Measurements from ENCODE around the gene ACKR4. TPM values are rescaled to one million over a fixed set of nuclear protein-coding genes. Genes with fewer than 3 reads are reported as not detected.
"Not testable (repeated sequence)": the region's sequence is repeated elsewhere in the genome, so short reads cannot be mapped to it uniquely, and the experiment has no call there.

ACKR4 gene
- under 1 TPM in 1 of 2 donors, not detected in 1; 0.32 TPM for total RNA-seq
- 0 to 0.08 reads per million in 2 donors for total RNA-seq

GRCh38 chr3:132596816-132597433 is at the start of gene ACKR4:
Gene ACKR4, plus strand, starts transcription at chr3:132597270. Its CDS starts 3,128 bp downstream, at chr3:132600398.
- peaks cover 26% of the 10 kb centered on the region for H3K36me3 Mint-ChIP-seq (ENCODE audit: low read depth)
- DNase-seq: no peak
- ATAC-seq: no peak
- H3K4me3 Mint-ChIP-seq: no peak within 1 kb of the TSS
- H3K27ac Mint-ChIP-seq: no peak within 1 kb of the TSS
- H3K4me1 Mint-ChIP-seq: peaks cover 2% of the 10 kb centered on the region
- H3K27me3 Mint-ChIP-seq: no peaks in the 10 kb centered on the region
- no peaks in the 10 kb centered on the region for H3K9me3 ChIP-seq (ENCODE audit: control insufficient read depth, low read length, poor library complexity, severe bottlenecking)

- H3K9me3 ChIP-seq (ENCODE audit: control insufficient read depth, low read length, poor library complexity, severe bottlenecking): no peaks in the 10 kb centered on the region
- DNase-seq: no peak
- peak overlapping the region; percentile 34 for H3K27ac Mint-ChIP-seq
Observed at GRCh38 chr3:132549169-132549568, 47.9 kb upstream of the ACKR4 start.

GRCh38 chr3:132549890-132550578 is 47.0 kb upstream of the ACKR4 start:
- DNase-seq (no peak), ATAC-seq (no peak)
- no peaks in the 10 kb centered on the region for H3K9me3 ChIP-seq (ENCODE audit: control insufficient read depth, low read length, poor library complexity, severe bottlenecking)
- Mint-ChIP-seq H3K27ac (no peak overlapping the region), H3K4me3 (no peak overlapping the region), H3K36me3 (ENCODE audit: low read depth) (peaks cover 3% of the 10 kb centered on the region), H3K27me3 (no peaks in the 10 kb centered on the region), H3K4me1 (no peaks in the 10 kb centered on the region)

More at GRCh38 chr3:132549169-132549568, 47.9 kb upstream of the ACKR4 start:
- H3K4me1 Mint-ChIP-seq: no peaks in the 10 kb centered on the region
- H3K36me3 Mint-ChIP-seq (ENCODE audit: low read depth): no peaks in the 10 kb centered on the region
- no peak overlapping the region for H3K4me3 Mint-ChIP-seq
- H3K27me3 Mint-ChIP-seq: no peaks in the 10 kb centered on the region
- ATAC-seq: no peak

GRCh38 chr3:132550579-132551305 is 46.3 kb upstream of the ACKR4 start:
- no peaks in the 10 kb centered on the region for H3K4me1 Mint-ChIP-seq
- ATAC-seq (no peak), DNase-seq (no peak)
- no peaks in the 10 kb centered on the region for H3K27me3 Mint-ChIP-seq
- H3K9me3 ChIP-seq (ENCODE audit: control insufficient read depth, low read length, poor library complexity, severe bottlenecking): no peaks in the 10 kb centered on the region
- H3K27ac Mint-ChIP-seq: no peak overlapping the region
- H3K4me3 Mint-ChIP-seq: no peak overlapping the region
- peaks cover 3% of the 10 kb centered on the region for H3K36me3 Mint-ChIP-seq (ENCODE audit: low read depth)

- Mint-ChIP-seq H3K36me3 (ENCODE audit: low read depth) (peaks cover 3% of the 10 kb centered on the region), H3K4me1 (peaks cover 3% of the 10 kb centered on the region), H3K27ac (no peak overlapping the region), H3K27me3 (no peaks in the 10 kb centered on the region), H3K4me3 (no peak overlapping the region)
- ATAC-seq (no peak), DNase-seq (no peak)
- H3K9me3 ChIP-seq (ENCODE audit: control insufficient read depth, low read length, poor library complexity, severe bottlenecking): no peaks in the 10 kb centered on the region
Observed at GRCh38 chr3:132553826-132554225, 43.2 kb upstream of the ACKR4 start.

- ATAC-seq (no peak), DNase-seq (no peak)
- Mint-ChIP-seq H3K4me3 (no peak overlapping the region), H3K4me1 (peaks cover 3% of the 10 kb centered on the region), H3K27me3 (no peaks in the 10 kb centered on the region), H3K36me3 (ENCODE audit: low read depth) (peaks cover 3% of the 10 kb centered on the region), H3K27ac (no peak overlapping the region)
- no peaks in the 10 kb centered on the region for H3K9me3 ChIP-seq (ENCODE audit: control insufficient read depth, low read length, poor library complexity, severe bottlenecking)
Observed at GRCh38 chr3:132554437-132554836, 42.6 kb upstream of the ACKR4 start.

GRCh38 chr3:132555306-132556035 is 41.6 kb upstream of the ACKR4 start:
- Mint-ChIP-seq H3K4me1 (peaks cover 3% of the 10 kb centered on the region), H3K27me3 (no peaks in the 10 kb centered on the region), H3K36me3 (ENCODE audit: low read depth) (peaks cover 3% of the 10 kb centered on the region), H3K27ac (no peak overlapping the region), H3K4me3 (no peak overlapping the region)
- H3K9me3 ChIP-seq (ENCODE audit: control insufficient read depth, low read length, poor library complexity, severe bottlenecking): no peaks in the 10 kb centered on the region
- DNase-seq (no peak), ATAC-seq (no peak)

- H3K27ac Mint-ChIP-seq; H3K9me3 ChIP-seq (ENCODE audit: control insufficient read depth, low read length, poor library complexity, severe bottlenecking); H3K36me3 Mint-ChIP-seq (ENCODE audit: low read depth); H3K4me1 Mint-ChIP-seq; ATAC-seq; DNase-seq; H3K27me3 Mint-ChIP-seq; H3K4me3 Mint-ChIP-seq: not testable (repeated sequence)
Observed at GRCh38 chr3:132556036-132556386, 41.1 kb upstream of the ACKR4 start.

GRCh38 chr3:132556508-132557159 is 40.4 kb upstream of the ACKR4 start:
- H3K36me3 Mint-ChIP-seq (ENCODE audit: low read depth): peaks cover 3% of the 10 kb centered on the region
- H3K4me1 Mint-ChIP-seq: peaks cover 3% of the 10 kb centered on the region
- DNase-seq (no peak), ATAC-seq (no peak)
- H3K4me3 Mint-ChIP-seq: no peak overlapping the region
- H3K9me3 ChIP-seq (ENCODE audit: control insufficient read depth, low read length, poor library complexity, severe bottlenecking): no peaks in the 10 kb centered on the region
- H3K27ac Mint-ChIP-seq: no peak overlapping the region
- H3K27me3 Mint-ChIP-seq: no peaks in the 10 kb centered on the region

- ATAC-seq (no peak), DNase-seq (no peak)
- no peak overlapping the region for H3K4me3 Mint-ChIP-seq
- peaks cover 12% of the 10 kb centered on the region for H3K36me3 Mint-ChIP-seq (ENCODE audit: low read depth)
- no peak overlapping the region for H3K27ac Mint-ChIP-seq
- H3K4me1 Mint-ChIP-seq: peaks cover 6% of the 10 kb centered on the region
- no peaks in the 10 kb centered on the region for H3K9me3 ChIP-seq (ENCODE audit: control insufficient read depth, low read length, poor library complexity, severe bottlenecking)
- no peaks in the 10 kb centered on the region for H3K27me3 Mint-ChIP-seq
Observed at GRCh38 chr3:132561003-132561402, 36.1 kb upstream of the ACKR4 start.

GRCh38 chr3:132563420-132564069 is 33.5 kb upstream of the ACKR4 start:
- Mint-ChIP-seq H3K4me3 (no peak overlapping the region), H3K27me3 (no peaks in the 10 kb centered on the region), H3K27ac (no peak overlapping the region), H3K4me1 (peaks cover 3% of the 10 kb centered on the region), H3K36me3 (ENCODE audit: low read depth) (peaks cover 12% of the 10 kb centered on the region)
- DNase-seq (no peak), ATAC-seq (no peak)
- no peaks in the 10 kb centered on the region for H3K9me3 ChIP-seq (ENCODE audit: control insufficient read depth, low read length, poor library complexity, severe bottlenecking)

- no peak for ATAC-seq
- H3K36me3 Mint-ChIP-seq (ENCODE audit: low read depth): peaks cover 12% of the 10 kb centered on the region
Observed at GRCh38 chr3:132564070-132564465, 33.0 kb upstream of the ACKR4 start.

More at GRCh38 chr3:132564070-132564465, 33.0 kb upstream of the ACKR4 start:
- H3K4me1 Mint-ChIP-seq: peaks cover 3% of the 10 kb centered on the region
- H3K27me3 Mint-ChIP-seq: no peaks in the 10 kb centered on the region
- no peaks in the 10 kb centered on the region for H3K9me3 ChIP-seq (ENCODE audit: control insufficient read depth, low read length, poor library complexity, severe bottlenecking)
- no peak overlapping the region for H3K4me3 Mint-ChIP-seq
- no peak for DNase-seq
- no peak overlapping the region for H3K27ac Mint-ChIP-seq
